8988T (cell line): ENCODE measurements around the gene PRXL2B.

Experiments used
- DNase-seq: peaks from one replicate; pipeline ENCODE4 v3.0.0; 2011

Gene PRXL2B

GRCh38 chr1:2601721-2602303 is 15.2 kb downstream of the PRXL2B start:
- DNase-seq: no peak

- DNase-seq: no peak
Measured at GRCh38 chr1:2602311-2602835, 15.8 kb downstream of the PRXL2B start.

- DNase-seq: no peak
Measured at GRCh38 chr1:2602866-2603520, 16.4 kb downstream of the PRXL2B start.

GRCh38 chr1:2603521-2604155 is 17.1 kb downstream of the PRXL2B start:
- no peak for DNase-seq

GRCh38 chr1:2604156-2604843 is 17.7 kb downstream of the PRXL2B start:
- DNase-seq: no peak

- no peak for DNase-seq
Measured at GRCh38 chr1:2604844-2605508, 18.4 kb downstream of the PRXL2B start.

DNA sequence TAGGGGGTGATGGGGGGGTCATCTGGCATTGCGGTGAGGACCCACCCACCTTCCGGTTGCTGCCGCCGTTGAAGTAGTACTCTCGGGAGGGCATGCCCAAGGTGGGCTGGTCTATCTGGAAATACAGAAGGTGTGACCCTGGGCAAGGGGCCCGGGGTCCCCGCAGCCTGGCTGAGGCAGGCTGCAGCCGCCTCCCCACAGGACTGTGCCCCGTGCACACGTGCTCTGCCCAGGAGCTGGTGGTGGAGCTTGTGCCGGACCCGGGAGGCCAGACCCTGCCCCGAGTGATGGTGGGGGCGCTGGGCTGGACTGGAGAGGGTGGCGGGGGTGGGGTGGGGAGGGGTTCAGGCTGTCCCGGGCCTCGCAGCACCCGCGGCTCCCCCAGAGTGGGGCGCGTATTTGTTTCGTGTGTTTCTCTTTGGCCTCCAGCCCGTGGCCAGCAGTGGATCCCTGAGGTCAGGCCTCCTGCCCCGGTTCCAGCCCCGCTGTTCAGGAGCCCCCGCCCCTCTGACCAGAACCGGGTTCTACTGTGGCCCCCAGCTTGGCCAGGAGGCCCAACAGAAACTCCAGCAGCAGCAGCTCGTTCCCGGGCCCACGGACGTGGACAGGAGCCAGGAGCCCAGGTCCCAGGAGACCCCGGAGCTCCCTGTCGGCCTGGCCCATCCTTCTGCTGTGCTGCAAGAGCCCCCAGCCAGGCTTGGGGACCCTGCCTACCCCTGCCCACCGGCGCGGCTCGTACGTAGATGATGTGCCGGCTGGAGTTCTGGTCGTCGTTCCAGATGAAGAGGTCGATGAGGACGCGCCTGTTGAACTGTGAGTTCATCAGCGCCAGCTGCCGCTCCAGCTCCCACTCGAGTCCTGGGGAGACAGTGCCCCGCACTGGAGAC is 19.2 kb downstream of the PRXL2B start:
- DNase-seq: no peak

DNA sequence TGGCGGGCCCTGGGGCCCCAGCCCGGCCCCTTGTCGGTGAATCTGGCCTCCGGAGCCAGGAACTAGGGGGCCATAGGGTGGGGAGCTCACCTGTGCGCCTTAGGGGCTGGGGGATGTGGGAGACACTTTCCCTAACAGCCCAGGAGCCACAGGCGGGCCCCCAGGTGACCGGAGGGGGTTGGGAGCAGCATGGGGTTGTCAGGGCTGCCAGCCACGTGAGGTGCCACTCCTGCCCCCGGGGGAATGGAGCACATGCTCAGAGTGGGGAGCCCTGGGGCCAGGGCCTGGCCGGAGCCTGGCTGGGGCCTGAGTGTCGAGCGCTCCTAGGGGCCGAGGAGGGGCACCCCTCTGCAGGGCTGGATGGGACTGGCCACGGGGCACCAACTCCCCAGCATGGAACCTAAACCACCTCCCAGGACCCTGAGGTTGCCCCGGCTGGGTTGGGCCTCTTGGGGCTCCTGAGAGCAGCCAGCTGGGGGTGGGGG is 19.9 kb downstream of the PRXL2B start:
- no peak for DNase-seq

DNA sequence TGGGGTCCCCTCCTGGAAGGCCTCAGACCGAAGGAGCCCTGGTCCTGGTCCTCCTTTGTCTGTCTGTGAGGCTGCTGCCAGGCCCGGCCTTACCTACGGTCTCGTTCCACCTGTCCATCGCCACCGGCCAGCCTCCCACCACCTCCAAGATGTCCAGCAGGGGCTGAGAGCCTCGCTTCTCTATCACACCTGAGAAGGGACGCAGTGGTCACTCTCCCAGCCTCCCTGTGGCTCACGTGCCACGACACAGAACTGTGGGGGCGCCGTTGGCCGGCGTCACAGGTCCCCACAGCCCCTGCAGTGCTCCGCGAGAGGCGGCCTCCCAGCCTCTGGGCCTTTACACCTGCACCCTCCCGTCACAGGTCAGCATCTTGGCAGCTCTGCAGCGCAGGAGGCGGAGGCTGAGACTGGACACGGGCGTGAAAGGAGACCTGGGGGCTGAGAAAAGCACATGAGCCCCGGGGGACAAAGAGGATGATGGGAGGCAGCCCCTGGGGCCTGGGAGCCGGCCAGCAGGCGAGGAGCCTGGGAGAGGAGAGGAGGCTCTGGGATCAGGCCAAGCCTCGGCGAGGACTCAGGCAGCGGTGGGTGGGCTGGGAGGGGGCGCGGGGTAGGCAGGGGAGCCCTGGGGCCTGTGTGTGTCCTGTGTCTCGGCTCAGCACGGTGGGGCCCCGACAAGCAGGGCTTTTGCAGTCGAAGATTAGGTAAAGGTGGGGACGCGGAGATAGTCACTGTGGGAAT is 20.5 kb downstream of the PRXL2B start:
- DNase-seq: no peak

GRCh38 chr1:2607641-2608091 is 21.1 kb downstream of the PRXL2B start:
- no peak for DNase-seq

GRCh38 chr1:2609319-2610035 is 22.9 kb downstream of the PRXL2B start:
- DNase-seq: no peak

- DNase-seq: no peak
Measured at GRCh38 chr1:2610036-2610959, 23.7 kb downstream of the PRXL2B start.

GRCh38 chr1:2611031-2611501 is 24.5 kb downstream of the PRXL2B start:
- no peak for DNase-seq

DNA sequence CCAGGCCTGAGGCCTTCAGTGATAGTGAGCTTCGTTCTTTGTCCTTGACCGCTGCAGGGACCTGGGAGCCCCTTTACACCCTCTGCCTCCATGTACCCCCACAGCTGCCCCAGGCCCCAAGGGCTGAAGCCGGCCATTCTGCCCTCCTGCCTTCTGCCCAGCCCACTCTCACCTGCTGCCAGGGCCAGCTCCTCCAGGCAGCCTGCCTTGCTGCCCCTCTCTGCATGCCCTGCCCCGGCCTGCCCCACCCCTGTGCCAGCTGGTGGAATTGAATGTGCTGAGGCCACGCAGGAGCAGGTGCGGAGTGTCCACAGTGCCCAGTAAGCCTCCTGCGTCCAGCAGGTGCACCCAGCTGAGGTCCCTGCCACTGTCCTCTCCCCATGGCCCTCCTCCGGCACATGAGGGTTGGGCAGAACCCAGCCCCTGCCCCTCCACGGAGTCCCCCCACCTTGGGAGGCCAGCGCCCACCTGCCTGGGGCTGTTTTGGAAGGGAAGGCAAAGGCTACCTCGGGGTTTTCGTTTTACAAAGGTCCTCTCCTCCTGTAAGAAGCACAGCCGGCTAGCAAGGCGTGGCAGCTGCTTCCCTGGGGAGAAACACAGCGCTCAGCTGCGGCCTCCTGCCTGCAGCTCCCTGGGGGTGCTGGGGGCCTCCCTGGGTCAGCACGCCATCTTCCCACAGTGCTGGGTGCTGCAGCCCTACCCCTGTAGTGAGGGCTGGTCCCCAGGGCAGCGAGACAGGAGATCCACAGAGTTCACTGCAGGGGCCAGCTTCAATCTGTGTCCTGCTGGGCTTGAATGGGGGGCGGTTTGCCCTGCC is 25.3 kb downstream of the PRXL2B start:
- no peak for DNase-seq

DNA sequence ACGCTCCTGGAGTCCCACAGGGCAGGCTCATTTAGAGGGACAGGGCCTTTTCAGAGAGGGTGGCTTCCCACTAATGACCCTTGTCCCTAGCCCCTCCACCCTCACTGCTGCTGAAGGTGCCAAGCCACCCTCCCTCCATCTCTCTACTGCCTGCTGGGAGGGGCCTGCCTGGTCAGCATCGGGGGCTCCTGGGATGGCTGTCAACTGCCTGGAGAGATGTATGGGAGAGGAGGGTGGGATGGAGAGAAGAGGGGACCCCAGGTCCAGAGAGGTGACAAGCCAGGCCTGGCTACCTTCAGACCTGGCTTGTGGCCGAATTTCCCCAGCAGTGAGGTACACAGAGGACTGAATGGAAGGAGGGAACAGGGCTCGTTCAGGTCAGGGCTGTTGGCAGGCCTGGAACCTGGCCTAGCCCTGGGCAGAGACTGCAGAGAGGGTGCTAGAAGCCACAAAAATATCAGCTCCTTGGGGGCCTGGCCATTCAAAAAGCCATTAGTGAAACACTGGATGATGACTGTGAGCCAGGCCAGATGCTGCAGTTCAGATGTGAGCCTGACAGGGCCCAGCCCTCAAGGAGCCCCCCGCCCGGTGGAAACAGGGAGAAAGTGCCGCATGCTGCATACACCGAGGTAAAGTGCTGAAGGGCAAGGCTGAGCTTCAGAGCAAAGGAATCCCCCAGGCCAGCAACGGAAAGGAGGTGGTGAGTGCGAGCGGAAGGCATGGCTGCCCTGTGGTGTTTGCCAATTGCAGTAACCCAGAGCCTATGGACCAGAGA is 26.2 kb downstream of the PRXL2B start:
- DNase-seq: no peak

- DNase-seq: no peak
Measured at GRCh38 chr1:2614145-2614544, 27.6 kb downstream of the PRXL2B start.

- no peak for DNase-seq
Measured at GRCh38 chr1:2617971-2618470, 31.4 kb downstream of the PRXL2B start.
